SW 1271 (cell line): ENCODE results near the gene NMRAL1.
A peak's percentile ranks its signal among the peaks of the same experiment; 100 is the strongest.

Experiments
- DNase-seq, 2 experiments: peaks; one replicate each; lab custom pipeline; 2025; lab: John Stamatoyannopoulos, UW

NMRAL1 gene

GRCh38 chr16:4426021-4426684, 48.3 kb downstream of the NMRAL1 start:
- DNase-seq = peak in 1 of 2 experiments; percentile 35

GRCh38 chr16:4425378-4426020, 48.9 kb downstream of the NMRAL1 start, which contains the start of gene DNAJA3:
DNAJA3 (plus strand) TSS chr16:4425868; CDS start chr16:4425882, 14 bp downstream.
- DNase-seq = peak; percentile 67 to 92

- DNase-seq = no peak
Observed at GRCh38 chr16:4420505-4421105, 53.8 kb downstream of the NMRAL1 start.

GRCh38 chr16:4419402-4419959, 54.9 kb downstream of the NMRAL1 start:
- DNase-seq = no peak

- DNase-seq = peak; percentile 51 to 83
Observed at GRCh38 chr16:4416200-4417032, 58.0 kb downstream of the NMRAL1 start, which contains the start of gene CORO7. CORO7 (minus strand) TSS chr16:4416596; CDS start chr16:4416518, 78 bp downstream.

GRCh38 chr16:4415538-4416199, 58.8 kb downstream of the NMRAL1 start:
- peak in 1 of 2 experiments; percentile 44 for DNase-seq

GRCh38 chr16:4414187-4414917, 60.1 kb downstream of the NMRAL1 start:
- no peak for DNase-seq

GRCh38 chr16:4412854-4413253, 61.6 kb downstream of the NMRAL1 start:
- DNase-seq = no peak

GRCh38 chr16:4412159-4412558, 62.3 kb downstream of the NMRAL1 start:
- DNase-seq = no peak
